Renal cortex interstitium (tissue), 15 donors: ENCODE measurements around the gene TGFBR3L. TPM values are rescaled to one million over a fixed set of nuclear protein-coding genes. Genes with fewer than 3 reads are reported as not detected.

Experiments
- DNase-seq, 11 donors: peaks; one replicate each; pipeline ENCODE4 v3.0.0-alpha.2; 2013; ENCODE audit warnings: low read depth in 9 of 11, low spot score in 4 of 11; ENCODE audit errors: extremely low read depth in 1 of 11
- long read RNA-seq, 16 experiments: transcript quantifications; one replicate each; lab custom pipeline, GENCODE V29; 2026
- polyA plus RNA-seq, 3 donors: library from polyadenylated mRNA; unstranded; fragments of 120-200 nt; gene quantifications; one replicate each; pipeline ENCODE4 v1.2.1, GENCODE V29; 2013; ENCODE audit not compliant: insufficient read length in 3 of 3

TGFBR3L gene
- 1 to 10 TPM in 2 of 3 donors, under 1 TPM in 1; 0.33 to 1.1 (median 1.0) TPM for polyA plus RNA-seq
- long read RNA-seq, donor 1 = 0 reads
- long read RNA-seq, donor 2, partial matches to known transcripts = 0 of 2 reads
- long read RNA-seq, donor 2, other reads (novel, unspliced or antisense) = 0 of 2 reads
- long read RNA-seq, donor 3 = 0 reads
- long read RNA-seq, donor 4 = 0 reads
- long read RNA-seq, donor 5 = 0 reads
- long read RNA-seq, donor 6 = 0 reads
- long read RNA-seq, donor 7 = 0 reads
- long read RNA-seq, donor 8 = 0 reads
- long read RNA-seq, donor 9 = 0 reads
- long read RNA-seq, donor 10, partial matches to known transcripts = 0 of 1 reads
- long read RNA-seq, donor 10, other reads (novel, unspliced or antisense) = 0 of 1 reads
- long read RNA-seq, donor 11 = 0 reads
- long read RNA-seq, donor 12 = 0 reads
- long read RNA-seq, donor 13 = 0 reads
- long read RNA-seq, donor 14 = 0 reads
- long read RNA-seq, donor 15 = 0 reads
- long read RNA-seq, donor 16 = 0 reads

DNA sequence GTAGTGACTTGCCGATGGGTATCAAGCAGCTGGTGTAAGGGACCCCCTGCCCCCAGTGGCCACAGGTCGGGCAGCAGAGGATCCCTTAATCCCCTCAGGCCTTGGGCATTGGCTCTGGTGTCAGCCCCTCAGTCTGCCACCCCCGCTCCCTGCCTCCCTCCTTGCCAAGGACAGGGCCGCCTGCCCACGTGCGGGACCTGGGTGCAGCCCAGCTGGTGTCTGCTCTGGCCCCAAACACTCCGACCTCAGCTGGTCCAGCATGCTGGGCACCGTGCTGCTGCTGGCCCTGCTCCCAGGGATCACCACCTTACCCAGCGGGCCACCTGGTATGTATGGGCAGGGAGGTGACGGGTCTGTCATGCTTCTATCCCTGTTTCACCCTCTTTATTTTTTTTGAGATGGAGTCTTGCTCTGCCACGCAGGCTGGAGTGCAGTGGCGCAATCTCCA is at the start of gene TGFBR3L:
Gene TGFBR3L (plus strand): TSS at position 233 of the 448 bp plus-strand sequence.
- no peak for DNase-seq

DNA sequence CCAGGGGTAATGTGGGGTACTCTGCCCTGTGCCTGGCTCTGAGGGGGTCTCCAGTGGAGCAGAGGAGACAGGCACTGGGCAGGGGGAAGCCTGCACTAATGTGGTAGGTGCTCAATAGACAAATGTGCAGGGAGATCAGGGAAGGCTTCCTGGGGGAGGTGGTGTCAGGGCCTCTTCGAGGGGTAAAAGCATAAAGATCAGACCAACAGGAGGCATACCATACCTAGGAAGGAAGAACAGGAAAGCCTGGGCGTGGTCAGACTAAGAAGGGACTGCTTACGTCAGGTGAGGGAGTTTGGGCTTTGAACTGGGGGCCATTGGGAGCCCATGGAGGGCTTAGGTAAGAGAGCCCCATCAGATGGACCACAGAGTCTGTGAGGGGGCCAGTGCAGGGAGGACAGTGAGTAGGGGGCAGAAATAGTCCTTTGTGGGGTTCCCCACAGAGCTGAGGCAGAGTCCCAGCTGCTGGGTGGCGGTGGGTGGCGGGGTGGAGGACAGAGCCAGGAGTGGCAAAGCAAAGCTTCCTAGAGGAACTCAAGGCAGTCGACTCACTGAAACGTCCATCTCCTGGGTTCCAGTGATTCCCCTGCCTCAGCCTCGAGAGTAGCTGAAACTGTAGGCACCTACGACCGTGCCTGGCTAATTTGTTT is 49.2 kb upstream of the TGFBR3L start:
- no peak for DNase-seq

DNA sequence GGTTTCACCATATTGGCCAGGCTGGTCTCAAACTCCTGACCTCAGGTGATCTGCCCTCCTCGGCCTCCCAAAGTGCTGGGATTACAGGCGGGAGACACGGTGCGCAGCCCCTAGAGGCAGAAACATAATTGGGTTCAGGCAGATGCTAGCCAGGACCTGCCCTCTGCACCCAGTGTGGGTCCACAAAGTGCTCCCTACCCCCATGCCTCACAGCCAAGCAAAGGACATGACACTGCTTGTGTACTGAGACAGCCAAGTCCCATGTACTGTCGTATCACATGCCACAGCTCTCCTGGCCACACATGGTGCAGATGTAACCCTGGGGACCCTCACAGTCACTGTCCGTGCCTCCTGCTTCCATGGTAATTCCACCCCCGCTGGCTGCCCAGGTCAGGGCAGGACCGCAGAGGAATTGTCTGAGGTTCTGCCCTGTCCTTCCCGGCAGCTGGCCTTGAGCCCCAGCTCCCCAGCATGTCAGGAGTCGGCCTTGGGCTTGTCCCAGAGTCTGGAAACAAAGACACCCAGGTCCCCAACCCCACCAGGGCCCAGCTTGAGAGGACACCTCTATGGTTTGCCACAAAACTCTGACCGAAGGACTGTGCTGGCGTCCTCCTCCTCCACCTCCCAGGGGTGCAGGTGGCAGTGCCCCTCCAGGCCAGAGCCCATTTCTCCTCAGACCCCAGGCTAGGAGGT is 48.1 kb upstream of the TGFBR3L start:
- no peak for DNase-seq

DNA sequence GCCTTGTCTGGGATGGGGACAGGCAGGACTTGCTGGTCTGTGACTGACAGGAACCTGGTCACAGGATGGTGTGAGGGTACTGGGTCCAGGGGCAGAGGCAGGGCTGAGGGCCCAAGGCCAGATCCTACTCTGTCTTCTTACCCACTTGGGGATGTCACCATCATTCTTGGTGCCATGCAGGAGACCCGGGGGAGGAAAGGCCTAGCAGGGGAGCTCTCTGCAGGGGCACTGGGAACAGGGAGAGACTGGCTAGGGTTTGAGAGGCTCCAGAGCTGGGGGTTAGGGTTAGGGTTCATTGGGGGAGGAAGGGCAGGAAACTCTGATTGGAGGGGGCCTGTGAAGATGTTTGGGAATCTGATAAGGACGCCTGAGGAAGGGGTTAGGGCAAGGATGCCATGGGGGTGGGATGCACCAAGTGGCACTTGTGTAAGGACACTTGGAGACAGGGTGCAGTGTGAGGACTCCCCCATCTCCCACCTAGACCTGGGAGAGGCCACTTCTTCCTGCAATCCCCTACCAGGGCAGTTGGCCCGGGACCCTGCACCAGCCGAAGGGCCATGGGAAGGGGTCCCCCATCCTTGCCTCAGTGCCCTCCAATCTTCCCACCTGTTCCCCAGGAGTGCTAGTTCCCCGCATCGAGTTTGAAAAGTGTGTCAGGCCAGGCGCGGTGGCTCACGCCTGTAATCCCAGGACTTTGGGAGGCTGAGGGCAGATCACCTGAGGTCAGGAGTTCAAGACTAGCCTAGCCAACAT is 47.4 kb upstream of the TGFBR3L start:
- DNase-seq = no peak

DNA sequence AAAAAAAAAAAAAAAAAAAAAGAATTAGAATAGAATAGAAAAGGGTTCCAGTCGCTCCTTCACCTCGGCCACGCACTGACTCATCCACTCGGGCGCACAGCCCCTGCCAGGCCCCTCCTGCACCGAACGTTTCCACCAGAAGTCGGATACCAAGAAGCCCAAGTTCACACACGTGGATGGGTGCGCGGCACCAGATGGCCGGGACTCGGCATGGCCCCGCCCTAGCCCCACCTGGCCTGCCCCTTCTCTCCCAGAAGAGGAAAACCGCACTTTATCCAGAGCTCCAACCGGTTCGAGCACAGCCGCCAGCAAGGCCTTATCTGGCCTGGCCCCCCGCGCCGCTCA is 46.3 kb upstream of the TGFBR3L start:
- no peak for DNase-seq

DNA sequence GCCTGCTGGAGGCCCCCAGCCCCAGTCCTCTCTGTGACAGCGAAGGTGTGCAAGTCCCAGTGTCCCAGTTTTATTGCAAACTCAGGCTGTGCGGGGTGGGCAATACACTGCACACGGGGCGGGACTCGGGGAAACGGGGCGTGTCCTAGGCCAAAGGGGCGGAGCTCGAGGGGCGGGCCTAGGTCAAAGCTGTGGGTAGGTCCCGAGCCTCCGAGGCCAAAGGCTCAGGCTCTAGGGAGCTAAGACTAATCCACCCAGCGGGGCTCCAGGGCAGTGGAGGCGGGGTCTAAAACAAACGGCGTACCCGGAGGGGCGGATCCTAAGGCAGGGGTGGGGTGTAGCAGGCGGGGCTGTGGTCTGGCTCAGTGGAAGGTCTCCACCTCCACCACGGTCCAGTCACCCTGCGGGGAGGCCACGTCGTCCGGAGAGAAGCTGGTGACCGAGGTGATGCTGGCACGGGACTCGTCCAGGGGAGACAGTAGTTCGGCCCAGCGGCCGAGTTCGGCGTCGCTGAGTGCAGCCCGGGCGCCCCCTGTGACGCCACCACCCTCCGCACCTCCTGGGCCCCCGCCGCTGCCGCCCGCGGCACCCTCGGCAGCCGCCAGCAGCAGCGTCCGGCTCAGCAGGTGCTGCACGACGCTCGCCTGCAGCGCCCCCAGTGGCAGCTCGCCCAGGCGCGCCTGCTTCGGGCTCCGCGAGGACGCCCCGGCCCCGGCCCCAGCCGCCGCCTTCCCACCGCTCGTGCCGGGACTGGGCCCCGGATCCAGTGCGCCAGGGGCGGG is 45.8 kb upstream of the TGFBR3L start:
- DNase-seq = peak in 4 of 11 donors; percentile 67 to 76 (median 72)

DNA sequence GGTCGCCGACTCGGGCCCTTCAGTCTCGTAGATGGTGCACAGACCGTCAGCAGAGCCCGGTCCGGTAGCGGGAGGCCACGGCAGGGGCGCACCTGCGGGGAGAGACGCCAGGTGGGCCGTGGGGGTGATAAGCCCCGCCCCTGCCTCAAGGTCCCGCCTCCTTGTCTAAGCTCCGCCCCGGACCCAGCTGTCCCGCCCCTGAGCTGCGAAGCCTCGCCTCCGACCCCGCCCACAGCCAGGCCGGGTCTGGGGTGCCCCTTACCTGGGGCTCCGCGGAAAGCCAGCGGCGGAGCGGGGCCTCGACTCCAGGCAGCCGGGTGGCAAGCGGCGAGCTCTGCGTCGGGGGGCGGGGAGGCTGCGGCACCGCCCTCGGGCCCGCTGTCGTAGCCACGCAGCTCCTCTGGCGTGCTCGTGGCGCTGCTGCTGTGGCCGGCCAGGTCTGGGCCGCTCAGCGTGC is 45.1 kb upstream of the TGFBR3L start:
- DNase-seq = no peak

DNA sequence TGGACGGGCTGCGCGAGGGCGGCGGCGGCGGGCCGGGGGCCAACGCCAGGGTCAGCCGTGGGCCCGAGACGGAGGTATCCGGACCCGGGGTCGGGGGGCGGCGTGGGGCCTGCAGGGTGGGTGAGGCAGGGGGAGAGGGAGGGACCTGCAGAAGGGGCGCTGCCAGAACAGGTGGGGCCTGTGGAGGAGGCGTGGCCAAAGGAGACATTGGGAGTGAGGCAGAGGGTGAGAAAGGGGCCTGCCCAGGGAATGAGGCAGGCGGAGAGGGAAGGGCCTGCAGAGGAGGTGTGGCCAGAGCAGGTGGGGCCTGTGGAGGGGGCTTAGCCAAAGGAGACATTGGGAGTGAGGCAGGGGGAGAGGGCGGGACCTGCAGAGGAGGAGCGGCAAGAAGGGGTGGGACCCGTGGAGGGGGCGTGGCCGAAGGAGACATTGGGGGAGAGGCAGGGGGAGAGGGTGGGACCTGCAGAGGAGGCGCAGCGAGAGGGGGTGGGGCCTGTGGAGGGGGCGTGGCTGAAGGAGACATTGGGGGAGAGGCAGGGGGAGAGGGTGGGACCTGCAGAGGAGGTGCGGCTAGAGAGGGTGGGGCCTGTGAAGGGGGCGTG is 44.6 kb upstream of the TGFBR3L start:
- DNase-seq = no peak

DNA sequence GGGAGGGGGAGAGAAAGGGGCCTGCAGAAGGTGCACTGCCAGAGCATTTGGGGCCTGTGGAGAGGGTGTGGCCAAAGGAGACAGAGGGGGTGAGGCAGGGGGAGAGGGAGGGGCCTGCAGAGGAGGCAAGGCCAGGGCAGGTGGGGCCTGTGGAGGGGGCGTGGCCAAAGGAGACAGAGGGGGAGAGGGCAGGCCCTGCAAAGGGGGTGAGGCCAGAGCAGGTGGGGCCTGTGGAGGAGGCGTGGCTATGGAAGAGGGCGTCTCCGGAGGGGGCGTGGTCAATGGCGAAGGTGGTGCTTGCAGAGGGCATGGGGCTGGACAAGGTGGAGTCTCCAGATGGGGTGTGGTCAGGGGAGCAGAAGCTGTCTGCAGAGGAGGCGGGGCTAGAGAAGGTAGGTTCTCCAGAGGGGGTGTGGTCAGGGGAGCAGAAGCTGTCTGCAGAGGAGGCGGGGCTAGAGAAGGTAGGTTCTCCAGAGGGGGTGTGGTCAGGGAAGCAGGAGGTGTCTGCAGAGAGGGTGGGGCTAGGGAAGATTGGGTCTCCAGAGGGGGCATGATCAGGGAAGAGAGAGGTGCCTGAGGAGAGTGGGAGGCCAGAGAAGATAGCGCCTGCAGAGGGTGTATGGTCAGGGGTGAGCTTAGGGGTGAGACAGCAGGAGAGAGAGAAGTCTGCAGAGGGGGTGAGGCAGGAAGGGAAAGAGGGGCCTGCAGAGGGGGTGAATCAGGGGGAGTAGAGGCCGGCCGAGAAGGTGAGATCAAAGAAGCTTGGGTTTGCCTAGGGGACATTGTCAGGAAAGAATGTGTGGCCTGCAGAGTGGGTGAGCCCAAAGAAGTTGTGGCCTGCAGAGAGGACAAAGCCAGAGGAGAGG is 43.8 kb upstream of the TGFBR3L start:
- DNase-seq = no peak

DNA sequence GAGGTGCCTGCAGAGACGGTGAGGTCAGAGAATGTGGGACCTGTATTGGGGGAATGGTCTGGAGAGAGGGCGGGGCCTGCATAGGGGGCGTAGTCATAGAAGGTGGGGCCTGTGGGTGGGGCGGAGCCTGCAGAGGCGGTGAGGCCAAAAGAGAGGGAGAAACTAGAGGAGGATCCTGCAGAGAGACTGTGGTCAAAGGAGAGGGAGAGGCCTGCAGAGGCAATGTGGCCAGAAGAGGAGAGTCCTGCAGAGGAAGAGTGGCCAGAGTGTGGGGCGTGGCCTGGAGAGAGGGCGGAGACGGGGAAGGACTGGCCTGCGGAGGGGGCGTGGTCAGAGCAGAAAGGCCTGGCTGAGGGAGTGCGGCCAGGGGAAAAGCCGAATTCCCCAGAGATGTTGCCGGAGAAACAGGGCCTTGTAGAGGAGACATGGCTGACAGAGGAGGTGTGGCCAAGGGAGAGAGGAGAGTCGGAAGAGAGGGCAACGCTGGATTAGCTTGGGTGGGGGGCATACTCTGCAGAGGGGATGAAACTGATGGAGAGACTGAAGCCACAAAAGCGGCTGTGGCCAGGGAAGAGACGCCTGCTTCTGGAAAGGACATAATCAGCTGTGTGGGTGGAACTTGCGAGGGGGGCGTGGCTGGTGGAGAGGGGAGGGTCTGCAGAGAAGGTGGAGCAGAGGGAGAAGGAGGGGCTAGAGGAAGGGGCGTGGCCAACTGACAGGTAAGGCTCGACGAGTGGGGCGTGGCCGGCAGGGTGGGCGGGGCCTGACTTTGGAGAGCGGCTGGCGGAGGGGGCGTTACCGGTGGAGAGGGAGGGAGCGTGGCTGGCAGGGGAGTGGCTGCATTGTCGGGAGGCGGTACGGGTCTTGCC is 43.0 kb upstream of the TGFBR3L start:
- peak in 5 of 11 donors; percentile 48 to 83 (median 72) for DNase-seq

DNA sequence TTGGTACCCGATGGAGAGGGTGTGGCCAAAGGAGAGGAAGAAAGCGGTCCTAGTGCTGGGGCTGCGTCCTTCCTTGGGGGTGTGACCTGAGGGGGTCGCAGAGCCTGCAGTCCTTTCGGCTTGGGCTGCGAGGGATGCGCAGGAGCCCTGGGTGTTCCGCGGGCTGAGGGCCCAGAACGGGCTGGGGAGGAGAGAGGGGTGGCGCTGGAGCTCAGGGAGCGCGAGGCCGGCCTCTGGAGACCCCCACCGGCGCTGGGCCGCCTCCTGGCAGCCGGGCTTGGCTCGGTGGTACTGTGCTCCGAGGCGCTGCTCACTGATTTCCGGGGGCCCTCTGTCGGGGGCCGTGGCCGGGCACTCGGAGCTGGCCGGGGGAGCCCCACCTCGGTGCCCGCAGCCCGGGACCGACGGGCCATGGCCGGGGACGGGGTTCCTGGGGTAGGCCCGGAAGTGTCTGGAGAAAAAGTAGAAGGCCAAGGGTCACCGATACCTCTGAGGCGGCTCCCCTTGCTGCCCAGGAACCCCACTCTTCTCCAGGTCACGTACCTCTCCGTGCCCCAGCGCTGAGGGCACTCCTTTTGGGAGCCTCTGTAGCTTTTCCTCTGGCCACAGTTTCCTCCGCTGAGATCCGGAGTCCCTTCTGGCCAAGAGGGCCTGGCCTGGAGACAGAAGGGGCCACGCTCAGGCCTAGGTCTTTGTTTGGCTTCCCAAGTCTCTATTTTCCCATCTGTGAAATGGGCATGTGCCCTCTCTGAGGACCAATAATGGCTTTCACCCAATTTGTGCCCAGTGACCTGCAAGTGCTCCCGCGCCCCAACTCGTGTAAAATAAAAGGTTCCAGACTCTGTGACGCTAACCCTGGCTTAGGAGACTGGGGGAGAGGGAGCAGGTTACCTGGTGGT is 42.1 kb upstream of the TGFBR3L start:
- DNase-seq = no peak

DNA sequence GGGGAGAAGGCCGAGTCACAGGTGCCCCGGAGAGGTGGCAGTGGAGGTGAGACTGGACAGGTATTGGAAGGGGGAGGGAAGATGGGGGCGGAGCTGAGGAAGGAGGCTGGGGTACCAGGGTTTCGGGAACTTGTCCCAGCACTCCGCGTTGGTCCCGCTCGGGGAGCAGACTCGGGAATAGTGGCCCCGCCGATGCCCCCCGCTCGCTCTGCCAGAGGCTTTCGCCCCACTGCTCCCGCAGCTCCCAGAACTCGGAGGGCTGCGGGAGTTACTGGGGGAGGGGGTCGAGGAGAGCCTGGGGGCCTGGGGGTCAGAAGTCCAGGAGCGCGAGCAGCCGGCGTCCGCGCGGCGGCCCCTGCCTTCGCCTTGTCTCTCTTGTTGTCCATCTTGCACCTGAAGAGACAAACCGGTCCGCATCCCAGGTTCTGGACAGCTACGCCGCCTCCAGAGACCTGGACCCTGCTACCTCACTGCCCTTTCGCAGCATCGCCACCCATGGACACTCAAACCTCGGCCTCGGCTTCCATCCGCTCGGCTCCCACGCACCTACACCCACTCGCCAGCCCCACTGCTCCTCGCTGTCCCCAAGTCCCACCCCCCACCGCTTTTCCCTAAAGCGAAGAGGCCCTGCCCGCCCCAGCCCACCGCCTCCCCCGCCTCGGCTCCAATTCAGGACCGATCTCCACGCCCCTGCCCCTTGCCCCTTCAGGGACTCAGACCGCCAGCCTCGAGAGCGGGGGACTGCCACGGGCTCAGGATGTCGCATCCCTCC is 41.1 kb upstream of the TGFBR3L start:
- DNase-seq = no peak

DNA sequence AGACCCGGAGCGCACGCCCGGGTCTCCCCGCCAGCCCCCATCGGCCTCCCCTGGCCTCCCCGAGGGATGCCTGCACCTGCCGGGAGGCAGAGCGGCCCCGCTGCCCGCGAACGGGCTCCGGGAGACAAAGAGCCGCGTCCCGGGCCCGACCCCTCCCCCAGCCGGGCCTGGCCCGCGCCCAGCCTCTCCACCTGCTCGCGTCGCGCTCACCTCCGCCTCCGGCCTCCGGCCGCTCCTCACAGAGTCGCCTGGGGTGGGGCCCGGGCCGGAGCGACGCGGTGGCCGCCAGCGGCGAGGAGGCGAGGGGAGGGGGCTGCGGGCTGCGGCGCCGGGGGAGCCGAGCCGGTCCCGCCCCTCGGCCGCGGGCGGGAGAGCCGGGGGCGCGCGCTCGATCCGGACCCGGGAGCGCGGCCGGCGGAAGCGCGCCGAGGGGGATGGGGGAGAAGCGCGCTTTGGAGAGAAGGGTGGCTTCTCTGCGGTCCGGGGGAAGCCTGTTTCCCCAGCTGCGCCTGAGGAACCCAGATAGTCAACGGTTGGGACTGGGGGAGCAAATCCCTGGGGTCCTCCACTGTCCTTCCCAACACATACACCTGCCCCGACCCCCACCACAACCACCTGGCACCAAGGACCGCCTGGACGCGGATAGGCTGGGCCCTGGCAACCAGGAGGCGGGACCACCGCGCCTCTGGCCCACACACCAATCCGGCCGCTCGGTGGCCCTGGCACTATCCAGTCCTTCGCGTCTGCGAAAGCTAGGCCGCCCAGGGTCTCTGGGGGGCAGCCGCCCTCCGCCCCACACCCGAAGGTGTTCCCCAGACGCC is 40.3 kb upstream of the TGFBR3L start, which contains the start of gene PRR36:
Gene PRR36 (minus strand): TSS at position 315 of the 821 bp plus-strand sequence. CDS start 701 bp downstream, outside the sequence.
- peak in 3 of 11 donors; percentile 67 to 69 (median 68) for DNase-seq
